Prostate gland (tissue), 2 donors: Measurements from ENCODE around the gene PRRT1. TPM values are rescaled to one million over a fixed set of nuclear protein-coding genes. Genes with fewer than 3 reads are reported as not detected.

Source experiments
- DNase-seq: peaks from one replicate; pipeline ENCODE4 v3.0.0-alpha.2; 2019; ENCODE audit warnings: low spot score
- H3K27ac ChIP-seq, 2 donors: fragments of 200-600 bp; sonication (generic); 2 replicates each; pipeline ENCODE4 v1.5.1; 2017 to 2019
- H3K27me3 ChIP-seq: fragments of 200-600 bp; sonication (generic); replicated peaks from 2 replicates; pipeline ENCODE4 v1.5.1; 2019; ENCODE audit not compliant: insufficient read depth
- H3K36me3 ChIP-seq, 2 donors: fragments of 200-600 bp; sonication (generic); 1 replicate in 1 of 2; 2 replicates in 1 of 2; pipeline versions ENCODE4 v1.5.1 to v1.8.1; 2017 to 2019
- H3K4me1 ChIP-seq: fragments of 200-600 bp; sonication (generic); replicated peaks from 2 replicates; pipeline ENCODE4 v1.5.1; 2019
- H3K4me3 ChIP-seq, 2 donors: fragments of 200-600 bp; sonication (generic); 2 replicates each; pipeline ENCODE4 v1.5.1; 2017 to 2019
- H3K9me3 ChIP-seq: fragments of 200-600 bp; sonication (generic); 2 replicates; pipeline ENCODE4 v1.5.1; 2017
- POLR2A ChIP-seq: fragments of 450-650 bp; IDR thresholded peaks from one replicate; pipeline ENCODE4 v1.6.1; 2016; ENCODE audit warnings: antibody characterized with exemption, mild to moderate bottlenecking
- POLR2AphosphoS5 ChIP-seq: sonication (generic); formaldehyde crosslinking; IDR thresholded peaks from one replicate; pipeline ENCODE4 v1.6.1; 2017; ENCODE audit warnings: antibody characterized with exemption
- WGBS: methylation state at CpG from one replicate; pipeline ENCODE4 v1.1.5; 2018; 5-methylcytosine and 5-hydroxymethylcytosine counted together
- intact Hi-C: fragments of 100-400 bp; cut with DNase I; formaldehyde crosslinking; loops from one replicate; pipeline ENCODE4 v1.14.2; 2022
- total RNA-seq, 2 donors: library from RNA; depleted of rRNA; stranded (reverse); fragments of >200 nt; gene quantifications; one replicate each; pipeline ENCODE4 v1.1.0, GENCODE V29; 2016
- TF ChIP-seq, protein P1 (sequence below), 4 experiments: fragments of 200-600 bp in 2 of 4; fragments of 450-650 bp in 2 of 4; sonication (generic) in 2 of 4; IDR thresholded peaks; 1 replicate in 3 of 4; 2 replicates in 1 of 4; pipeline ENCODE4 v1.5.1; 2016 to 2019; ENCODE audit warnings: antibody characterized with exemption in 4 of 4, mild to moderate bottlenecking in 2 of 4, moderate library complexity in 2 of 4

PRRT1 gene
- total RNA-seq, 2 donors from 2014 or later, result 0.64 to 7.2 TPM

DNA sequence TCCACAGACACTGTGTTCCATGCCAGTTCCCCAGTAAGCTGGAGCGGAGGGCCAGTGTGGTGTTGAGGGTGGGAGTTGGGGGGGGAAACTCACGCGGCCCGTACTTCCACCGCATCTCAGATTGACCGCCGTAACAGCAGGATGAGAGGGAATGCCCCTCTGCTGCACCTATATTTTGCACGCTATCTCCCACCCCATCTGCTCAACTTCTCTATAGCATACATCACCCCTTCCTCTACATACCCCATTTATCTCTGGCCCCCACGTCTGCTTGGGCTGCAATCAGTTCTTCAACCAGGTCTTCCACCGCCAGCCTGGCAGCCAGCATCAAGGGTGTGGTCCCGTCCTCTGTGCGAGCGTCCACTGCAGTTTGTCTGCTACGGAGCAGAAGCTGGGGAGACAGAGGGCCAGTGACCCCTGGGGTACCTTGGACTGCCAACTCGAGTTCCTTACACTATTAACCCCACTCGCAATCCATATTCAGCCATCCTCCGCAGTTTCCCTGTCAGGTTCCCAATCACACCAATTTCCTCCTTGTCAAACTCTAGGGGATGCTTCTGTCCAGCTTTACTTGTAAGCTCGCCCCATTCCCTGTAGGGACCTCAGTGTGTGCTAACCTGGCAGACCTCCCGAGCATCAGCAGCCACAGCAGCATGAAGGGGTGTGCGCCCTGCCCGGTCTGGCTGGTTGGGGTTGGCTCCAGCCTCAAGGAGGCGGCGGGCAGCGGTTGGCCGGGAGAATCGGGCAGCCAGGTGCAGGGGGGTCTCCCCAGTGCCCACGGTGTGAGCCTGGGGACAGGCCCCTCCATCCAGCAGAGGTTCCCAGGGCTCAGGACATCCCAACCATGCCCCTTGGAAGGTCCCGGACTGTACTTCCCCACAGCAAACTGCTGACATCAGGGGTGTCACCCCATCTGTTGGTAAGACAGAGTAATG lies 45.2 kb upstream of the PRRT1 start:
- H3K36me3 ChIP-seq, result no peaks in the 10 kb centered on the region

DNA sequence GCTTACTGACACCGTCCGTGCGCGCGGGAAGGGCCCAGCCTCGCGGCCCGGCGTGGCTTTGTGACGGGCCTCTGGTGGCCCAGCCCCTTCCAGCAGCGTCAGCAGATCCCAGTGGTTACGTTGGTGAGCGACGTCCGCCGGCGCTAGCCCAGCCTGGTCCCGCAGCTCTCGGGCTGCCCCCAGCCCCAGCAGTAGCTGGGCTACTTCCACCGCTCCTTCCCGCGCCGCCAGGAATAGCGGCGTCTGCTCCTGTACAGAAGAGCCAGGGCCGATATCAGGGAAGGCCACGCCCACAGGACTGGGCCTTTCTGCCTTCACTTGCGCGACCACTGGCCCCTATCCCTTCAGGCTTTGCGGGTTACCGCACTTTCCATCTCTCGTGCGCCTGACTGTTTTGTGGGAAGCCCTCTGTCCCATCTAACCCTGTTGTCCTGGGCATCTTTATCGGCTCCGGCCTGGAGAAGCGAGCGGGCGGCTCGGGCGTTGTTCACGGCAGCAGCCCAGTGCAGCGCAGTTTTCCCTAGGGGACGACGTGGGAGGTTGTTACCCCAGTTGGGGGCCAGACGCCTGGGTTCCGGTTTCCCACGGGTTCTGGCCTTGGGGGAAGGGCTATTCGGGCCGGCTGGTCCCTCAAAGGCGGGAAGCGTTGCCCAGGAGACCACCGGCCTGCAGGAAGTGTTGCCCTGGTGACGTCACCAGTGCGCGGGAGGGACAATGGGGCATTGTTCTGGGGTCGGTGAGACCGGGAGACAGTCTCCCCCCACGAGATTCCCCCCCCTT lies 44.4 kb upstream of the PRRT1 start:
- intact Hi-C loops, result loop anchor here (2.0 to 5.0 kb wide), 2 partner anchors 77 to 776 kb away; no protein-coding TSS in a partner anchor
- H3K4me1 ChIP-seq, result no peaks in the 10 kb centered on the region
- WGBS, result 0% methylated on average over 57 of the region's 58 CpGs

More for the DNA sequence above, 45.2 kb upstream of the PRRT1 start:
- Histone ChIP-seq H3K27me3 (no peaks in the 10 kb centered on the region), H3K4me1 (no peaks in the 10 kb centered on the region), H3K27ac (peak overlapping the region; percentile 99), H3K4me3 (peak overlapping the region; percentile 57 to 63), H3K9me3 (no peaks in the 10 kb centered on the region)
- TF ChIP-seq, protein P1, sequence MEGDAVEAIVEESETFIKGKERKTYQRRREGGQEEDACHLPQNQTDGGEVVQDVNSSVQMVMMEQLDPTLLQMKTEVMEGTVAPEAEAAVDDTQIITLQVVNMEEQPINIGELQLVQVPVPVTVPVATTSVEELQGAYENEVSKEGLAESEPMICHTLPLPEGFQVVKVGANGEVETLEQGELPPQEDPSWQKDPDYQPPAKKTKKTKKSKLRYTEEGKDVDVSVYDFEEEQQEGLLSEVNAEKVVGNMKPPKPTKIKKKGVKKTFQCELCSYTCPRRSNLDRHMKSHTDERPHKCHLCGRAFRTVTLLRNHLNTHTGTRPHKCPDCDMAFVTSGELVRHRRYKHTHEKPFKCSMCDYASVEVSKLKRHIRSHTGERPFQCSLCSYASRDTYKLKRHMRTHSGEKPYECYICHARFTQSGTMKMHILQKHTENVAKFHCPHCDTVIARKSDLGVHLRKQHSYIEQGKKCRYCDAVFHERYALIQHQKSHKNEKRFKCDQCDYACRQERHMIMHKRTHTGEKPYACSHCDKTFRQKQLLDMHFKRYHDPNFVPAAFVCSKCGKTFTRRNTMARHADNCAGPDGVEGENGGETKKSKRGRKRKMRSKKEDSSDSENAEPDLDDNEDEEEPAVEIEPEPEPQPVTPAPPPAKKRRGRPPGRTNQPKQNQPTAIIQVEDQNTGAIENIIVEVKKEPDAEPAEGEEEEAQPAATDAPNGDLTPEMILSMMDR (IDR thresholded peaks at IDR 0.05), result no peak
- peak; percentile 12 for TF ChIP-seq POLR2A
- 22% methylated on average over 28 of the region's 28 CpGs for WGBS
- no peak for DNase-seq
- intact Hi-C loops, result loop anchor here (5.0 kb wide), 1 partner anchor 775 kb away; no protein-coding TSS in a partner anchor

DNA sequence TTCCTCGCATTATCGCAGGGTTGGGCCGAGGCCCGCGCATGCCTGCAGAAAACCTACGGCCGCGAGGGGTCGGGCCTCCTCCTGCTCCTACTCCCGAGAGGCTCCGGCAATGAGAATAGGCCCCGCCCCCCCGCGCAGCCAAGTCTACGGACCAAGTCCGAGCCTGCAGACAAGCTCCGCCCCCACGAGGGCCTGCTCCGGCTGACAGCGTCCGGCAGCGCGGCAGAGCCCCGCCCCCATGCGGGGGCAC lies 43.8 kb upstream of the PRRT1 start:
- no peaks in the 10 kb centered on the region for H3K36me3 ChIP-seq
- no peaks in the 10 kb centered on the region for H3K9me3 ChIP-seq
- intact Hi-C loops, result loop anchor here (2.0 to 5.0 kb wide), 2 partner anchors 77 to 777 kb away; no protein-coding TSS in a partner anchor
- no peaks in the 10 kb centered on the region for H3K27me3 ChIP-seq
- no peaks in the 10 kb centered on the region for H3K4me1 ChIP-seq
- DNase-seq, result peak; percentile 100
- TF ChIP-seq POLR2AphosphoS5, result peak; percentile 97
- no peak for TF ChIP-seq POLR2A
- TF ChIP-seq, protein P1 (IDR thresholded peaks at IDR 0.05), result peak; percentile 44 to 95 (median 70)
- H3K4me3 ChIP-seq, result peak overlapping the region; percentile 57 to 63
- H3K27ac ChIP-seq, result peak overlapping the region; percentile 99
- 0% methylated on average over 20 of the region's 25 CpGs for WGBS

More for the DNA sequence above, 44.4 kb upstream of the PRRT1 start:
- TF ChIP-seq POLR2AphosphoS5 (no peak), POLR2A (peak; percentile 98)
- TF ChIP-seq, protein P1 (IDR thresholded peaks at IDR 0.05), result peak in 1 of 4 experiments; percentile 1
- Histone ChIP-seq H3K9me3 (no peaks in the 10 kb centered on the region), H3K36me3 (no peaks in the 10 kb centered on the region), H3K4me3 (peak overlapping the region; percentile 57 to 63), H3K27me3 (no peaks in the 10 kb centered on the region), H3K27ac (peak overlapping the region; percentile 99)
- peak; percentile 80 for DNase-seq

DNA sequence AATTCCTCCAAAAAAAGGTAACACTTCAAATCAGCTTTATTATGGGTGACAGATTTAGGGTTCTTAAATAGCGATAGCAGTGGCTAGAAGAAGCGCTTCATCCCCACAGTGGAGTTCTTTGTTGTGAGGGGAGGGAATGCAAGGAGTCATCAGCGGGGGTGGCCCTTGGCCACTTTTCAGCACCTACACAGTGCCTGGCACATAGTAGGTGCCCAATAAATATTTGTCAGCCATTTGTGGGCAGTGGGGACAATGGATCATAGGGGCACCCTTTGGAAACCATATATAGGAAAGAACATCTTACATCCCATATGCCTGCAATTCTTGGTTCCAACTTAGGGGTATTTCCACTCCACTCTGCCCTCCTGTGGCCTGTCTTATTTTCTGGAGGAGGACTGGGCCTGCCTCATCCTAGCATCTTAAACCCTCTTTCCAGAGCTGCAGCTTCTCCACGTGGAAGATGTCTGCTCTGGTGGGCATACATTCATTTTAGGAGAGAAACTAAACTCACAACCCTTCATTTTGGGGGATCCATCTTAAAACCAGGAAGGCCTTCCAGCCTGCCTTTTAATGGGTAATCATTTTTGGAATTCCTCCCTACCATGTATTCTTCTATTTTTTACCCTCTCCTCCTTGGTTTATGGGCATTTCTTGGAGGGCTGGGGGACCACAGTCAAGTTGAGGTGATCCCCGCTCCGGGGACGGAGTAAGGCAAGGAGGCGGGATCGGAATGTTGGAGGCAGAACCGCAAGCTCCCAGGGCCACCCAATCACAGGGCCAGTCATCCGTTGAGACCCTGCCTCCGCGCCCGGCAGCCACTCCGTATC lies 43.3 kb upstream of the PRRT1 start:
- no peak for DNase-seq
- WGBS, result 15% methylated on average over 15 of the region's 15 CpGs
- TF ChIP-seq, protein P1 (IDR thresholded peaks at IDR 0.05), result peak in 3 of 4 experiments; percentile 8 to 74 (median 54)
- peak; percentile 86 for TF ChIP-seq POLR2A
- TF ChIP-seq POLR2AphosphoS5, result no peak
- Histone ChIP-seq H3K4me1 (no peaks in the 10 kb centered on the region), H3K27me3 (no peaks in the 10 kb centered on the region), H3K36me3 (no peaks in the 10 kb centered on the region), H3K4me3 (peak overlapping the region; percentile 18 to 29), H3K27ac (peak overlapping the region; percentile 99), H3K9me3 (no peaks in the 10 kb centered on the region)
- intact Hi-C loops, result loop anchor here (2.0 to 5.0 kb wide), 2 partner anchors 76 to 777 kb away; no protein-coding TSS in a partner anchor
